HG03280 (cell line): ENCODE results near the gene MAFG.

ENCODE experiments used
- ATAC-seq: cut with Tn5 transposase; IDR thresholded peaks from one replicate; pipeline ENCODE4 v1.9.1; 2021; ENCODE audit warnings: mild to moderate bottlenecking, moderate library complexity; ENCODE audit not compliant: unreplicated experiment

MAFG gene

DNA sequence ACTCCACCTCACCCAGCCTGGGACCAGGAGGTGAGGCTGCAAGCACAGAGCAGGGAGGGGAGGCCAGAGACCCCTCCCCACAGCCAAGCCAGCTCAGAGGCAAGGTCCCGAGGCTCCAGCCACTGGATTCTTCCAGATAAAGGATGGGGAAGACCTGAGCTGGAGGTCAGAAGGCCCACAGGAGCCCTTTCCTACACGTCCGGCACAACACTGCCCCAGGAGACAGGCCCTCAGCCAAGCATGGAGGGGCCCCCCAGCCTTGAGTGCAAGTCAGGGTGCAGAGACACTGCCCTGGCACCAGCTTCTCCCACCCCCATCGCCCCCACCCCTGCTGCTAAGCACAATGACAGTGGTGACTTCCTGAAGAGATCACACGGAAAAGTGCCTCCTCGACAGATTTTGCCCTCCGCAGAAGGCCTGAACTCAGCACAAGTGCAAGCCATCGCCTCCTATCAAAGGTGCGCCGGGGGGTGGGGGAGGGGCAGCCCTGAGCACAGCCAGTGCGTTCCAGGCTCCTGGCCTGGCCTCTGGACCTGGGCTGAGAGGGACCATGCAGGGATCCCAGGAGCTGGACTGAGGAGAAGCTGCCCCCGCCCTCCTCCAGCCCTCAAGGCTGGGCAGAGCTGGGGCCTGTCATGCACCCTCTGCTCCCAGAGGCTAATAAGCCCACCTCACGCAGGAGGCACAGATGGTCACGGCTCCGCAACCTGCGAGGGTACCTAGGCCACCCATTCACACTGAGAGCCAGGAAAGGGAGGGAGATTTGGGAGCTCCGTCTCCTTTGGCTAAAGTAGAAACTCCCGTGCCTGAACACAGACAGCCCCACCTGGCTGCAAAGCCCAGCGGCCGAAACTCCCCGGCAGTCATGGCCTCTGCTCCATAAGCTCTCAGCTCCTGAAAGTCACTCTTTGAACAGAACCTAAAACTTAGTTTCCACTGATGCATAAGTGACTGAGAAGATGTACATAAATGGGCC is 2.7 kb downstream of the MAFG start:
- no peak for ATAC-seq

DNA sequence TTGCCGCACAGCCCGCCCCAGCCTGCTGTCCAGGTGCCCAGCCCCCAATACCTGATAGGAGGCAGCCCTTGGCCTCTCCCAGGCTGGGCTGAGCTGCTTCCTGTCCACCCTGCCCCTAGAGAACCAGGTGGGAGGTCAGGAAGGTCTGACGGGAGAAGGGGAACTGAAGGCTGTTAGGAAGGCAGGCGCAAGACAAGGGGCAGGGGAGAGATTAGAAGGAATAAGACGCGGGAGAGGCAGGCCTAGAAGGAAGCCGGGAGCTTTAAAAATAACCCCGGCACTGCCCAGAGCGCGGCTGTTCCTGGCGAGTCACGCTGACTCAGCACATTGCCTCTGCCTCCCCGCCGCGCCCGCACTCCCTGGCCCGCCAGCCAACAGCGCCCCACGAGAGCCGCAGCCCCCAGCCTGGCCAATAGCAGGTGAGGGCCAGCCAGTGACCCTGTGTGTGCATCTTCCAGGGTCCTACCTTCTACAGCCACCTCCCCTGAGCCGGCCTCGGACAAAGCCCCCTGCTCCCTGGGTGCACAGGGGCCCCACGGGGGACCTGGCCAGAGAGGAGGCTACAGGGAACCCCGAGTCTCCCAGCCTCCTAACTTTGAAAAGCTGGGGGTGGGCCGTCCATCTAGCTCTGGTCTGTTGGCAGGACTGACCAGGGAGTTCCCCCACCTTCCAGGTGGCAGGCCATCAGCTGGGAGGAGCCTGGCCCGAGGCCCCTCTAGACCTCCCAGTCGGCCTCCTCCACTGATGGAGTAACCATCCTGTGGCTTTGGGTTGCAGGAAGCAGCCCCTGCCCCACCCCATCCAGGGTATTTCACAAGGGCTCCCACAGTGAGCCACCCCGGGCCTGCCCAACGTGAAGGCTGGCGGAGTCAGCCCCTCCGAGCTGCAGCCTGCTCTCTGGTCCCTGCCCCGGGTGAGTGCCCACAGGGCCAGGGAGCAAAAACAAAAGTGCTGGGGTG is 4.0 kb downstream of the MAFG start:
- no peak for ATAC-seq

DNA sequence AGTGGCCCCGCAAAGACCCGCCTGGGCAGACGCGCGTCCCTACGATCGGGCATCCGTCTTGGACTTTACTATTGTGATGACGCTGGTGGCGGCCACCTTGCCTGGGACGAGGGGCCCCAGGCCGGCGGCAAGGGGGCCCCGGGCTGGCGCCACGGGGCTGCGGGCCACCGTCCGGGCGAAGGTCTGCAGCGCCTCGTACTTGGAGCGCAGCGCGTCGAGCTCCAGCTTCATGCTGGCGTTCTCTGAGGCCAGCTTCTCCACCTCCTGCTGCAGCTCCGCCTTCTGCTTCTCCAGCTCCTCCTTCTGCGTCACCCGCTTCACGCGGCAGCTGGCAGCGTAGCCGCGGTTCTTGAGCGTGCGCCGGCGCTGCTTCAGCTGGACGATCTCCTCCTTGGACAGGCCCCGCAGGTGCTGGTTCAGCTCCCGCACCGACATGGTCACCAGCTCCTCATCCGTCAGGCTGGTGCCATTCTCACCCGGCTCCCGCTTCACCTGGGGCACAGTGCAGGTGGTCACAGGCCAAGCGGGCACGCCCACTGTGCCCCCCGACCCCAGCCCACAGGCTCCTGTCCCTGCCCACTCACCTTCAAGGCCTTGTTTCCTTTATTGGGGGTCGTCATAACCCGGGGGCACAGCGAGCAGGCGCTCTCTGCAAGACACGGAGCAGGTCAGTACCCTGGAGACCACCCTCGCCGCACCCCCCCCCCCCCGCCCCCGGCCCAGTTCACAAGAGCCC is 4.8 kb downstream of the MAFG start:
- ATAC-seq: no peak

GRCh38 chr17:81921996-81922565 is 5.5 kb downstream of the MAFG start:
- ATAC-seq: no peak

DNA sequence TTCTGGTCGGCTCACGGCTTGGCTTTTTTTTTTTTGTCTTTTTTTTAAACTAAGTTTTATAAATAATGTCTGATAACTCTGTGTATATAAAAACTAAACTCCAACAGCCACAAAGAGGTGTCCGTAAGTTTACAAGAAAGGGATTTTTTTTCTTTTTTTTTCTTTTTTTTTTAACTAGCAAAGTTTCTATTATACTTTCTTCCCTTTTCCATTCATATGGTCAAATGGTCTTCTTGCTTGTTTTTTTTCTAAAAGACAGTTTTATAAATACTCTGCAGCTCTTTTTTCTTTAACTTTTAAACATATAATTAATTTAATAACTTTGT is 6.0 kb downstream of the MAFG start:
- no peak for ATAC-seq

GRCh38 chr17:81920612-81921536 is 6.7 kb downstream of the MAFG start:
- ATAC-seq: no peak

DNA sequence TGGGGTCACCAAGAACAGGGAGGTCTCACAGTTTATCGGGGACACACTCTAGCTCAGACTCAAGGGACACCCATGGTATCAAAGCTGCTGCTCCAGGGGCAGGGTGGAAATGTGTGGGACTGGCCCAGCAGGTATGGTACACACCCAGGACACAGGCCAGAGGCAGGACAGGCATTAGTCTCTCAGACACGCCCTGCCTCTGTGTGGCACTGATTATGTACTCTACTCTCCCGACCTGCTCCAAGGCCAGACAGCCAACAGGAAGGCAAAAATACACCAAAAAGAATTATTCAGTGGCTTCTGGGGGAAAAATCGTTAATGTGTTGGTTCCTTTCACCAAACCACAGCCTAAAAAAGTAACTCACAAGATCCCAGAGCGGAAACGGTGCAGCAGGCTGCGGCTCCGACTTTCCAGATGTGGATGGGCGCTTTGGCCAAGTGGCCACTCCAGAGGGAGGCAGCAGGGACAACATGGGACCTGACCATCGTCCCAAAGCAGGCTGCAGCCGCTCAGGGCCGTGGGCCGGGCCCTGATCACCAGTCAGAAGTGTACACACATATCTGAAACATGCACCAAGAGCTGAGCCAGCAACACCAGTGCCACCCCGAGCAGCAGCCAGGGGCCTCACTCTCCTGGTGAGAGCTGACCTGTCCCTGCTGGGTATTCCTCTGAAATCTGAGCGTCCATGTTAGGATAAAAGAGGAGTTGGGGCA is 8.5 kb downstream of the MAFG start:
- no peak for ATAC-seq

DNA sequence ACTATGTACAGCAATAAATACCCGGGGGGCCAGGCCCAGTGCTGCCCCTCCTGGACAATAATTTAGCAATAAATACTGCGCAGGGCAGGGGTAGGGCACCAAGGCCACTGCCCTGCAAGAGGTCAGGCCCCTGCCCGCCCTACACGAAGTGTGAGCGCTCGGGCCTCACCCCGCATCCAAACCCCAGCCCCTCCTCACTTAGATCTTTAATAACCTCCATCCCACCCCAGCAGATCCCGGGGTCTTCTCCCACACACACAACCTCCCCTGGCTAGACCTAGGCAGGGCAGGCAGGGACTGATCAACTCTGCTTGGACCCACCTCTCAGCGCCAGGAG is 9.2 kb downstream of the MAFG start:
- ATAC-seq: peak; percentile 18

- ATAC-seq: peak; percentile 73
Measured at GRCh38 chr17:81917565-81918332, 9.8 kb downstream of the MAFG start, which contains the start of gene SIRT7. Gene SIRT7 (minus strand): TSS chr17:81918176. CDS start chr17:81918131, 45 bp downstream.

DNA sequence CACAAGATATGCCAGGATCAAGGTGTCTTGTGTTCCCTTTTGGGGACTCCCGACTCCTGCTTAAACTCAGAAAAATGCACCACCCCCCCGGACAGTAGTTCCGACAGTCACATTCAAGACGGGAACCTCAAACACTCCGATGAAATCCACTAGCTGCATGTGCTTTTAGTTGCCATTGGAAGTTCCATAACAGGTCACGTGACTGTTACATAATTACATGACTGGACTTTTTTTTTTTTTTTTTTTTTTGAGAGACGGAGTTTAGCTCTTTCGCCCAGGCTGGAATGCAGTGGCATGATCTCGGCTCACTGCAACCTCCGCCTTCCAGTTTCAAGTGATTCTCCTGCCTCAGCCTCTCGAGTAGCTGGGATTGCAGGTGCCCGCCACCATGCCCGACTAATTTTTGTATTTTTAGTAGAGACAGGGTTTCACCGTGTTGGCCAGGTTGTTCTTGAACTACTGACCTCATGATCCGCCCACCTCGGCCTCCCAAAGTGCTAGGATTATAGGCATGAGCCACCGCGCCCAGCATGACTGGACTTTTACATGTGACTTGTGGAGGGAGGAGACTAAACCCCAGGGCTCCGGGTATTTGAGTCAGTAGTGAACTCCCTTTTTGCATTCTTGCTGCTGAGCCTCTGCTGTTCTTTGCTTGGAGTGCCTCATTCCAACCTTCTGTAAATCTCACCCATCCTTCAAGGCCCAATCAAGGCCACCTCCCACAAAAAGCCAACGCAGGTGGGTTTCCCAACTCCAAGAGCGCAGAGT is 11.1 kb downstream of the MAFG start:
- ATAC-seq: no peak

DNA sequence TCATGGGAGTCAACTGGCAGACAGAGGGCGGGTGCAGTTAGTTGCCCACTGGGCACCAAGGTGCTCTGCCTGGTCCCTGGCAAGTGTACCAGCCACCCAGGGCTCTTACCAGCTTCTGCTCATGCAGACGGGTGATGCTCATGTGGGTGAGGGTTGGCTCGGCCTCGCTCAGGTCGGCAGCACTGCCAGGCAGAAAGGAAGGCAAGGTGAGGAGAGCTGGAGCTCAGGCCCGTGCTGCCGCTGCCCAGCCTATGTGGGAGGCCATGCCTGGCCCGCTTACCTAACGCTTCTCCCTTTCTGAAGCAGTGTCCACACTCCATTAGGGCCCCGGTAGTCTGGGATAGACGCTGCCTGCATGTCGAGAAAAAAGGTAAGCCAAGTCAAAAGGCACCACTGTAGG is 12.2 kb downstream of the MAFG start:
- ATAC-seq: no peak

DNA sequence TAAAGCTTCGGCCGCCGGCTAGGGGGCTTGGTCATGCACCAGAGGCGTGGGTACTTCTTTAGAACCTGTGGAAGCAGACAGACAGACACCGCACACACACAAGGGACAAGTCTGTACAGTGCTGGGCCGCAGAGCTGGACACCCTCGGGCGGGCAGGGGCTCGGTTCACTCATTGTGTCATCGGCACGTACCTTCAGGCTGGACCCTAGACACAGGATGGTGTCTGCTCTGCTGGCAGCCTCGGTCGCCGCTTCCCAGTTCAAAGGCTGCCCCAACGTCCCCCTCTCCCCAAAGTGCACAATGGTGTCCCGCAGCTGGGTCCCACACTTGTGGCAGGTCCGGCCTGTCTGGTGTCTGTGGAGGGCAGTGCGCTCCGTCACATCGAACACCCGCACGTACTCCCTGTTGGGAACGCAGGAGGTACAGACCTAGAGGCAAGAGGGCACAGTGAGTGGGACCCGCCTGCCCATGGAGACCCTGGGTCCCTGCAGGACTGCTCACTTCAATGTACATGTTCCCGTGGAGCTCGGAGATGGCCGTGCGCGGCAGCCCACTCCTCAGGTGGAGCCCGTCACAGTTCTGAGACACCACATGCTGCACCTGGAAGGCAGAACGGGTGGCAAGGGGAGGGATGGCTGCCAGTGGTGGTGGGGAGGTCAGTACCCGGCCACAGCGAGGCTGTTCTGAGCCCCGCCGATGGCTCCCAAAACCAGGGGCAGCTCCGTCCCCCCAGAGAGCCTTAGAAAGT is 13.3 kb downstream of the MAFG start:
- ATAC-seq: no peak

DNA sequence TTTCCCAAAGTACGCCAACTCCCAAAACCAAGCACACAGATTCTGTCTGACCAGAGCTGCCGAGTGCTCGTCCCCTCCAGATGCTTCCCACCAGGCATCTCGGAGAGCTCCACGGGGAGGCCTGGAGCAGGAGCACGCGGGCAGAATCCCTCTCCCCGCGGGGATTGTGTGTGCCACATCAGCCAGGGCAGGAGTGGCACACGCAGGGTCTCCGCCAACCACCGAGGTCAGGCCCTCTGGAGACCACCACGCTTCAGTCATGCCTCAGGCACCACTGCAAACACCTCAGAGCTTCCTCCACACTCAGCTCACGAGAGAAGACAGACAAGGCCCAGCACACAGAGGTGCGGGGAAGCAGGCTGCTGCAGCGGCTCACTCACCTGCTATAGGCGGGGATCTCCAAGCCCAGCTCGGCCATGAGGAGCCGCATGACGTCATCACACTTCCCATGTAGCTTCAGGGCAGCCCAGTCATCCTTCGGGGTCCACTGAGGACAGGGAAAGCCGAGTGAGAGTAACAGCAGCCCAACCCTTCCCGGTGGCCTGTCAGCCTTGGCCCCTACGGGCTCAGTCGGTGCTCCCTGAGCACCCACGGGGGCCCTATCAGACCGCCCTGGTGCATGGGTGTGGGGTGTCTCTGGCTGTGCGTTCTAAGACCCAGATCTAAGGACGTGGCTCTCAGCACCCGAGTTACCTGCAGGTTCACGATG is 14.0 kb downstream of the MAFG start:
- ATAC-seq: no peak

- ATAC-seq: no peak
Measured at GRCh38 chr17:81912441-81913309, 14.9 kb downstream of the MAFG start.

GRCh38 chr17:81911969-81912368 is 15.6 kb downstream of the MAFG start:
- ATAC-seq: no peak
